IMR-90 (cell line): ENCODE results near the gene TRPC4.

Experiments
- BHLHE40 ChIP-seq: fragments of 150-350 bp; IDR thresholded peaks from 2 replicates; pipeline ENCODE4 v1.6.1; 2016; ENCODE audit warnings: mild to moderate bottlenecking, low read depth, low read length
- CEBPB ChIP-seq: IDR thresholded peaks from 2 replicates; pipeline ENCODE4 v1.6.1; 2012; ENCODE audit warnings: low read depth, low read length, improper control_type of control experiment
- CTCF ChIP-seq: conservative IDR thresholded peaks from 2 replicates; pipeline ENCODE4 v1.5.1; 2012; ENCODE audit warnings: mild to moderate bottlenecking, low read depth, low read length, improper control_type of control experiment
- FOS ChIP-seq: fragments of 150-350 bp; IDR thresholded peaks from 2 replicates; pipeline ENCODE4 v1.6.1; 2016; ENCODE audit warnings: low read depth, low read length
- MAFK ChIP-seq: IDR thresholded peaks from 2 replicates; pipeline ENCODE4 v1.6.1; 2012; ENCODE audit warnings: low read depth, low read length, improper control_type of control experiment
- MAZ ChIP-seq: IDR thresholded peaks from 2 replicates; pipeline ENCODE4 v1.6.1; 2012; ENCODE audit warnings: low read depth, mild to moderate bottlenecking, low read length, improper control_type of control experiment, moderate library complexity, borderline replicate concordance
- MXI1 ChIP-seq: IDR thresholded peaks from 2 replicates; pipeline ENCODE4 v1.6.1; 2012; ENCODE audit warnings: low read depth, mild to moderate bottlenecking, low read length, moderate library complexity, borderline replicate concordance
- POLR2A ChIP-seq: IDR thresholded peaks from 2 replicates; pipeline ENCODE4 v1.6.1; 2012; ENCODE audit warnings: mild to moderate bottlenecking, low read depth, low read length
- USF2 ChIP-seq: fragments of 150-350 bp; IDR thresholded peaks from 2 replicates; pipeline ENCODE4 v1.6.1; 2017; ENCODE audit warnings: mild to moderate bottlenecking, antibody characterized with exemption, low read length, low read depth
- TF ChIP-seq, protein P1 (sequence below): fragments of 150-350 bp; IDR thresholded peaks from 2 replicates; pipeline ENCODE4 v1.6.1; 2016; ENCODE audit warnings: low read depth, mild to moderate bottlenecking, low read length, moderate library complexity, borderline replicate concordance

GRCh38 chr13:37617173-37617572, 252.4 kb downstream of the TRPC4 start:
- TF ChIP-seq POLR2A: no peak
- TF ChIP-seq, protein P1, sequence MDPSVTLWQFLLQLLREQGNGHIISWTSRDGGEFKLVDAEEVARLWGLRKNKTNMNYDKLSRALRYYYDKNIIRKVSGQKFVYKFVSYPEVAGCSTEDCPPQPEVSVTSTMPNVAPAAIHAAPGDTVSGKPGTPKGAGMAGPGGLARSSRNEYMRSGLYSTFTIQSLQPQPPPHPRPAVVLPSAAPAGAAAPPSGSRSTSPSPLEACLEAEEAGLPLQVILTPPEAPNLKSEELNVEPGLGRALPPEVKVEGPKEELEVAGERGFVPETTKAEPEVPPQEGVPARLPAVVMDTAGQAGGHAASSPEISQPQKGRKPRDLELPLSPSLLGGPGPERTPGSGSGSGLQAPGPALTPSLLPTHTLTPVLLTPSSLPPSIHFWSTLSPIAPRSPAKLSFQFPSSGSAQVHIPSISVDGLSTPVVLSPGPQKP: no peak
- TF ChIP-seq CTCF: no peak
- TF ChIP-seq MAFK: no peak
- TF ChIP-seq MAZ: no peak
- no peak for TF ChIP-seq CEBPB
- no peak for TF ChIP-seq USF2
- TF ChIP-seq MXI1: no peak
- TF ChIP-seq BHLHE40: peak; percentile 5; the same call in 1 of the 2 replicates
- TF ChIP-seq FOS: no peak
